Measurements from ENCODE around the gene DIAPH3.

GRCh38 chr13:59829690-59830089 is 334.0 kb downstream of the DIAPH3 start:
- no peak for TF ChIP-seq FOXJ3 (CRISPR knock-in tag; IDR thresholded peaks at IDR 0.05)
- TF ChIP-seq CTCF (IDR thresholded peaks at IDR 0.05) = no peak
- no peak for TF ChIP-seq POLR2AphosphoS5 (IDR thresholded peaks at IDR 0.05; ENCODE audit: low read depth, low read length)

Measured in SK-N-SH (cell line).